Suppressor macrophage treated with lipopolysaccharide for 4 hours (primary cell): ENCODE measurements around the gene LBHD2.

ENCODE experiments used
- DNase-seq: peaks from one replicate; pipeline ENCODE4 v3.0.0-alpha.2; 2020

Gene LBHD2

GRCh38 chr14:103122585-103122946 lies 38.6 kb downstream of the LBHD2 start:
- DNase-seq = no peak

- DNase-seq = peak; percentile 94
Measured at GRCh38 chr14:103122947-103123633, 39.1 kb downstream of the LBHD2 start, which contains the start of gene TNFAIP2. TSS of gene TNFAIP2 (plus strand) at chr14:103123461. CDS start at chr14:103126458, 2,997 bp downstream.

GRCh38 chr14:103123634-103124500 lies 39.9 kb downstream of the LBHD2 start:
- DNase-seq = peak; percentile 74

- peak; percentile 2 for DNase-seq
Measured at GRCh38 chr14:103124501-103125001, 40.5 kb downstream of the LBHD2 start.

- peak; percentile 3 for DNase-seq
Measured at GRCh38 chr14:103125098-103126070, 41.4 kb downstream of the LBHD2 start.

GRCh38 chr14:103126088-103126872 lies 42.3 kb downstream of the LBHD2 start:
- peak; percentile 21 for DNase-seq

GRCh38 chr14:103126873-103127304 lies 42.9 kb downstream of the LBHD2 start:
- no peak for DNase-seq

GRCh38 chr14:103127356-103127755 lies 43.3 kb downstream of the LBHD2 start:
- DNase-seq = no peak

- DNase-seq = no peak
Measured at GRCh38 chr14:103127861-103128598, 44.0 kb downstream of the LBHD2 start.

- DNase-seq = peak; percentile 11
Measured at GRCh38 chr14:103128631-103129300, 44.8 kb downstream of the LBHD2 start.

GRCh38 chr14:103129301-103130016 lies 45.4 kb downstream of the LBHD2 start:
- DNase-seq = peak; percentile 3

- no peak for DNase-seq
Measured at GRCh38 chr14:103130017-103130764, 46.2 kb downstream of the LBHD2 start.

- peak; percentile 5 for DNase-seq
Measured at GRCh38 chr14:103130965-103131364, 47.0 kb downstream of the LBHD2 start.

GRCh38 chr14:103131580-103131979 lies 47.6 kb downstream of the LBHD2 start:
- peak; percentile 12 for DNase-seq

GRCh38 chr14:103132381-103133209 lies 48.6 kb downstream of the LBHD2 start:
- DNase-seq = peak; percentile 44

GRCh38 chr14:103133210-103134140 lies 49.5 kb downstream of the LBHD2 start:
- peak; percentile 9 for DNase-seq

GRCh38 chr14:103134405-103134804 lies 50.4 kb downstream of the LBHD2 start:
- DNase-seq = no peak
